Measurements from ENCODE around the gene GNAS-AS1. TPM values are rescaled to one million over a fixed set of nuclear protein-coding genes. Genes with fewer than 3 reads are reported as not detected.

GNAS-AS1 gene
- total RNA-seq, 4 donors from 2014 or later = 0.19 to 0.48 (median 0.34) TPM; not detected in 1

DNA sequence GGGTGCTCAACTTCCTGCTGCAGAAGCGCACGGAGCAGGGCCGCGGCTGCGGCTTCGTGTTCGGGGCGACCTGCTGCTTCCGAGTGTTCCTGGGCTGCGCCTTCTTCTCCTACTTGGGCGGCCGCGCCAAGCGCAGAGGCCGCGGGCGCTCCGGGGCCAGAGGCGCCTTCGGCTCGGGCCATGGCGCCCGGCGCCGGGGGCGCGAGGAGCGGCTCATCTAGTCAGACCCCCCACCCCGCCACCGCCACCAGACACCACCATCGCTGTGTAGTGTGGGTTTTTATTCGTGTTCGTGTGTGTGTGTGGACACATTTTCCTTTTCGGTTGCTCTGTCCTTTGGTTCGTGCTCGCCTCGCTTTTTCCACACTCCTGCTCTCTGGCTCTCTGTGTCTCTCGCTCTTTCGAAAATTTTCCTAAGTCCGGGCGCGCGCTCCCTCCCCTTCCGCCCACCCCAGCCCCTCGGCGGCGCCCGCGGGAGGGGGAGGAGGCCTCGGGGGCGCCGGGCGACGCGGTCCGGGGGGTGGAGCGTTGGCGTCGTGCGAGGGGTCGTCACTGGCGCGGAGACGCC, 39.9 kb upstream of the GNAS-AS1 start:
- DNase-seq = no peak
- H3K27ac ChIP-seq = peak overlapping the region; percentile 86 to 99 (median 99)
- no peaks in the 10 kb centered on the region for H3K9me3 ChIP-seq
- peaks cover 20 to 42% (median 30%) of the 10 kb centered on the region in 3 donors for H3K4me1 ChIP-seq
- H3K27me3 ChIP-seq = no peaks in the 10 kb centered on the region
- no peak for TF ChIP-seq CTCF (IDR thresholded peaks at IDR 0.05)
- TF ChIP-seq POLR2A (IDR thresholded peaks at IDR 0.05) = peak in 2 of 4 donors; percentile 39 to 50
- H3K36me3 ChIP-seq = peaks cover 0 to under 1% (median 0%) of the 10 kb centered on the region in 3 donors
- peak overlapping the region; percentile 83 to 97 (median 88) for H3K4me3 ChIP-seq
- intact Hi-C loops (cut with DNase I) = loop anchor here (10.0 kb wide), 1 partner anchor 144 kb away; the partner anchor contains the start of gene ATP5F1E
- WGBS, 2 donors = 0% methylated on average over 19 of the region's 64 CpGs; no CpG with 5 or more reads in 1 of the 2 donors

DNA sequence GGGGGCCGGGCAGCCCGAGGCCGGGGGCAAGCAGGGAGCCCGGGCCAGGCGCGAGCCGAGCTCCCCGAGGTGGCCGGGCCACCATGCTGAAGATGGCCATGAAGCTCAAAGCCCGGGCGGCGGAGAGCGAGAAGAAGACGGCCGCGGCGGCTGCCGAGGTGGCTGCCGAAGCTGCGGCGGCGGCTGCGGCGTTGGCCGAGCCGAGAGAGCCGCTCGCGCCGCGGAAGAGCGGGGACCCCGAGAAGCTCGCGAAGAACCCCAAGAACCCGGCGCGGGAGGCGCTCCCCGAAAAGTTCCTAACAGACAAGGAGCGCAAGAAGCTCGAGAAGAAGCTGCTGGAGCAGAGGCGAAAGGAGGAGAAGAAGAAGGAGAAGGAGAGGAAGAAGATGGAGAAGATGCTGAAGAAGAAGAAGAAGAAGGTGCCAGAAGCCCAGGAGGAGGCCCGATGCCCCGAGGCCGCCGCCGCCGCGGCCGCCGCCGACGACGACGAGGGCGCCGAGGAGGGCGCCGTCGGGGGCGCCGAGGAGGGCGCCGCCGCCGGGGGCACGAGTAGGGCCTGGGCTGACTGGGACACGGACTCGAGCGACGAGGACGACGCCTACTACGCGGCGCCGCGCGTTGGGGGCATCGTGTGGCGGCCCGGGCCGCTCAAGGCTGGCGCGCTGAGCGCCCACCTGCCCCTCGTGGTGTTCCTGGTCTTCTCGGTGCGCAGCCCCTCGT, 39.3 kb upstream of the GNAS-AS1 start:
- WGBS, 2 donors = 23 to 30% methylated on average over 69 to 74 of the region's 91 CpGs
- no peaks in the 10 kb centered on the region for H3K9me3 ChIP-seq
- H3K27me3 ChIP-seq = no peaks in the 10 kb centered on the region
- intact Hi-C loops (cut with DNase I) = loop anchor here (10.0 kb wide), 1 partner anchor 145 kb away; the partner anchor contains the start of gene ATP5F1E
- no peaks in the 10 kb centered on the region for H3K36me3 ChIP-seq
- peaks cover 15 to 36% (median 24%) of the 10 kb centered on the region in 3 donors for H3K4me1 ChIP-seq
- peak overlapping the region; percentile 83 to 97 (median 88) for H3K4me3 ChIP-seq
- TF ChIP-seq CTCF (IDR thresholded peaks at IDR 0.05) (no peak), POLR2A (IDR thresholded peaks at IDR 0.05) (no peak)
- no peak for DNase-seq
- H3K27ac ChIP-seq = peak overlapping the region; percentile 86 to 99 (median 99)

- no peak for DNase-seq
- Histone ChIP-seq H3K36me3 (no peaks in the 10 kb centered on the region), H3K27me3 (no peaks in the 10 kb centered on the region), H3K4me3 (peak overlapping the region; percentile 83 to 97 (median 88)), H3K9me3 (no peaks in the 10 kb centered on the region), H3K4me1 (peaks cover 9 to 30% (median 17%) of the 10 kb centered on the region in 3 donors), H3K27ac (peak overlapping the region; percentile 86 to 99 (median 96))
- intact Hi-C loops (cut with DNase I) = no loop called here
- WGBS, 2 donors = 41 to 57% methylated on average over 13 to 19 of the region's 35 CpGs
- TF ChIP-seq CTCF (IDR thresholded peaks at IDR 0.05) (no peak), POLR2A (IDR thresholded peaks at IDR 0.05) (no peak)
Measured at GRCh38 chr20:58889334-58889760, 38.6 kb upstream of the GNAS-AS1 start.

- no peaks in the 10 kb centered on the region for H3K36me3 ChIP-seq
- peak; percentile 8 for DNase-seq
- H3K9me3 ChIP-seq = no peaks in the 10 kb centered on the region
- TF ChIP-seq CTCF (IDR thresholded peaks at IDR 0.05) (peak in 1 of 6 experiments; percentile 3), POLR2A (IDR thresholded peaks at IDR 0.05) (peak in 3 of 4 donors; percentile 54 to 98 (median 93))
- no peaks in the 10 kb centered on the region for H3K27me3 ChIP-seq
- 72 to 93% methylated on average over 8 to 14 of the region's 101 CpGs for WGBS, 2 donors
- H3K27ac ChIP-seq = peak overlapping the region; percentile 86 to 99 (median 96)
- peak overlapping the region; percentile 83 to 97 (median 88) for H3K4me3 ChIP-seq
- peaks cover 6 to 24% (median 11%) of the 10 kb centered on the region in 3 donors for H3K4me1 ChIP-seq
- intact Hi-C loops (cut with DNase I) = no loop called here
Measured at GRCh38 chr20:58888521-58889333, 38.0 kb upstream of the GNAS-AS1 start.

Measured in esophagus squamous epithelium (tissue), 5 donors.